Hepatocyte (in vitro differentiated cells): ENCODE measurements around the gene IQCM. TPM values are rescaled to one million over a fixed set of nuclear protein-coding genes. Genes with fewer than 3 reads are reported as not detected.

Experiments
- DNase-seq: peaks from one replicate; pipeline ENCODE4 v3.0.0-alpha.2; 2016; ENCODE audit warnings: low spot score
- H2AFZ ChIP-seq: fragments of 200-600 bp; sonication (generic); 2 replicates; pipeline ENCODE4 v1.6.0; 2016; ENCODE audit warnings: antibody characterized with exemption, mild to moderate bottlenecking
- H3K27ac ChIP-seq: fragments of 200-600 bp; sonication (generic); 2 replicates; pipeline ENCODE4 v1.5.1; 2016; ENCODE audit warnings: mild to moderate bottlenecking
- H3K27me3 ChIP-seq: fragments of 200-600 bp; sonication (generic); 2 replicates; pipeline ENCODE4 v1.6.1; 2016
- H3K36me3 ChIP-seq: fragments of 200-600 bp; sonication (generic); replicated peaks from 2 replicates; pipeline ENCODE4 v1.5.1; 2016; ENCODE audit warnings: low read depth; ENCODE audit not compliant: insufficient read depth
- H3K4me1 ChIP-seq: fragments of 200-600 bp; sonication (generic); 2 replicates; pipeline ENCODE4 v1.5.1; 2016; ENCODE audit warnings: mild to moderate bottlenecking, moderate library complexity; ENCODE audit not compliant: insufficient read depth
- H3K4me2 ChIP-seq: fragments of 200-600 bp; sonication (generic); 2 replicates; pipeline ENCODE4 v1.6.0; 2016
- H3K4me3 ChIP-seq: fragments of 200-600 bp; sonication (generic); 2 replicates; pipeline ENCODE4 v1.5.1; 2016; ENCODE audit warnings: mild to moderate bottlenecking
- H3K79me2 ChIP-seq: fragments of 200-600 bp; sonication (generic); 2 replicates; pipeline ENCODE4 v1.6.0; 2017; ENCODE audit warnings: mild to moderate bottlenecking
- H3K9me2 ChIP-seq: fragments of 200-600 bp; sonication (generic); replicated peaks from 2 replicates; pipeline ENCODE4 v1.6.0; 2017; ENCODE audit warnings: mild to moderate bottlenecking; ENCODE audit not compliant: insufficient read depth
- H3K9me3 ChIP-seq: fragments of 200-600 bp; sonication (generic); 2 replicates; pipeline ENCODE4 v1.5.1; 2016; ENCODE audit warnings: low read depth, mild to moderate bottlenecking
- H4K20me1 ChIP-seq: fragments of 200-600 bp; sonication (generic); 2 replicates; pipeline ENCODE4 v1.6.0; 2016; ENCODE audit warnings: mild to moderate bottlenecking; ENCODE audit not compliant: insufficient read depth, poor library complexity, severe bottlenecking
- CTCF ChIP-seq: fragments of 200-600 bp; sonication (generic); IDR thresholded peaks from 2 replicates; pipeline ENCODE4 v1.5.1; 2016; ENCODE audit warnings: antibody characterized with exemption, mild to moderate bottlenecking; ENCODE audit not compliant: poor library complexity
- EZH2 ChIP-seq: fragments of 200-600 bp; sonication (generic); IDR thresholded peaks from 2 replicates; pipeline ENCODE4 v1.6.1; 2016; ENCODE audit warnings: antibody characterized with exemption, mild to moderate bottlenecking, borderline replicate concordance
- EZH2phosphoT487 ChIP-seq: fragments of 200-600 bp; sonication (generic); IDR thresholded peaks from one replicate; pipeline ENCODE4 v1.6.1; 2018; ENCODE audit warnings: antibody characterized with exemption, mild to moderate bottlenecking, low read depth, moderate library complexity; ENCODE audit not compliant: unreplicated experiment, severe bottlenecking
- WGBS: methylation state at CpG from one replicate; pipeline ENCODE4 v1.1.6; 2016; ENCODE audit warnings: low lambda C conversion rate; ENCODE audit errors: missing lambda C conversion rate; 5-methylcytosine and 5-hydroxymethylcytosine counted together
- polyA plus RNA-seq: library from polyadenylated mRNA; unstranded; fragments of >200 nt; fragmentation: Nextera tagmentation; extraction: Ambion mirVana; gene quantifications from 2 replicates; pipeline ENCODE4 v1.2.1, GENCODE V29; 2016
- total RNA-seq: library from RNA; depleted of rRNA; stranded (reverse); fragments of >200 nt; gene quantifications from 2 replicates; pipeline ENCODE4 v1.2.3, GENCODE V29; 2014

The IQCM gene
- total and polyA plus RNA-seq, 2 experiments from 2014 or later = 0.06 to 1.5 TPM

DNA sequence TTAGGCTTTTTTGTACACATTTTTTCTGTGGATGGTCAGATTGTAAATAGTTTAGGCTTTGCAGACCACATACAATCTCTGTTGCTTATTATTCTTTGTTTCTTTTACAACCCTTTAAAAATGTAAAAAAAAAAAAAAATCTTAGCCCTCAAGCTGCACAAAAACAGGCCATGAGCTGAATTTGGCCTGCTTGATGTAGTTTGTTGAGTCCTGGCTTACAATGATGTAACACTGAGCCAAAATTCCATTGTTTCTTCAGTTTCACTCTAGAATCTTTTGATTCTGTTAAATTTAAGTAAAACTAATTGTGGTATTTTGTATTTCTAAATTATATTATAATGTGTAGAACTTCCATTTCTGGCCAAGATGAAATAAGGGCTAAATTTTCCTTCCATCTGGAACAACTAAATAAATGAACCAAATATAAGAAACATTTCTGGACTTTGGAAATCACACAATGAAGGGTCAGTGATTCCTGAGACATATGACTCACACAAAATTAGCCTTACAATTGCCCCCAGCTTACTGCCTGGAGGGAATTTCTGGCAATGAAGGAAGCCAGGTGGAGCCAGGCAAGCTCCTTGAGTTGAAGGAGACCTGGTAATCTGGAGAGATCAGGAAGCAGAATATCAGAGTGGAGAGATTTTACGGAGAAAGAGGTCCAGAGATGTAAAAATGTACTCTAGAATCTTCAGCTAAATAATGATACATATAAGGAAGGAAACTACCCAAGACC, 29.8 kb downstream of the IQCM start:
- Histone ChIP-seq H3K27me3 (no peaks in the 10 kb centered on the region), H4K20me1 (no peaks in the 10 kb centered on the region), H3K9me3 (no peaks in the 10 kb centered on the region), H3K4me1 (no peaks in the 10 kb centered on the region), H2AFZ (no peak overlapping the region), H3K79me2 (no peaks in the 10 kb centered on the region), H3K4me3 (no peak overlapping the region), H3K9me2 (no peaks in the 10 kb centered on the region), H3K36me3 (no peaks in the 10 kb centered on the region), H3K27ac (no peak overlapping the region), H3K4me2 (no peak overlapping the region)
- 75% methylated on average over 1 of the region's 1 CpG for WGBS
- no peak for DNase-seq
- TF ChIP-seq EZH2 (no peak), CTCF (no peak), EZH2phosphoT487 (no peak)

DNA sequence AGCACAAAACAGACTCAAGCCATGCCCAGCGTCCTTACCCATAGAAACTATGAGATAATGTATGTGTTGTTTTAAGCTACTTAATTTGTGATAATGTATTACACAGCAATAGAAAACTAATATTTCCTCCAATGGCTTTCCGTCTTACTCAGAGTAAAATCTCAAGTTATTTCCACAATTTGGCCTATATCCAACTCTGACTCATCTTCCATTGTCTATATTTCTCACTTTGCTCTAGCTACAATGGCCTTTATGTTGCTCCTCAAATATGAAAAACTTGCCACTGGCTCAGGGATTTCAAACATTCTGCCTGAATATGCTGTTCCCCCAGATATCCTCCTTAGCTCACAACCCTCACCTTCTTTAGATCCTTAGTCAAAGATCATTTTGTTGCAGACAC, 31.6 kb downstream of the IQCM start:
- H4K20me1 ChIP-seq = no peaks in the 10 kb centered on the region
- no peak overlapping the region for H3K4me3 ChIP-seq
- no peak overlapping the region for H3K4me2 ChIP-seq
- H3K9me2 ChIP-seq = no peaks in the 10 kb centered on the region
- no peaks in the 10 kb centered on the region for H3K79me2 ChIP-seq
- no peak for TF ChIP-seq EZH2phosphoT487
- no peak for TF ChIP-seq CTCF
- TF ChIP-seq EZH2 = no peak
- no peak for DNase-seq
- no peaks in the 10 kb centered on the region for H3K27me3 ChIP-seq
- no peak overlapping the region for H2AFZ ChIP-seq
- no peak overlapping the region for H3K27ac ChIP-seq
- no peaks in the 10 kb centered on the region for H3K4me1 ChIP-seq
- no peaks in the 10 kb centered on the region for H3K9me3 ChIP-seq
- WGBS = 91% methylated on average over 2 of the region's 2 CpGs
- H3K36me3 ChIP-seq = no peaks in the 10 kb centered on the region

- Histone ChIP-seq H4K20me1 (no peaks in the 10 kb centered on the region), H2AFZ (no peak overlapping the region), H3K79me2 (no peaks in the 10 kb centered on the region), H3K27ac (no peak overlapping the region), H3K9me2 (no peaks in the 10 kb centered on the region), H3K9me3 (no peaks in the 10 kb centered on the region), H3K27me3 (no peaks in the 10 kb centered on the region), H3K4me3 (no peak overlapping the region), H3K4me1 (no peaks in the 10 kb centered on the region), H3K4me2 (no peak overlapping the region), H3K36me3 (no peaks in the 10 kb centered on the region)
- WGBS = 78% methylated on average over 3 of the region's 3 CpGs
- no peak for DNase-seq
- TF ChIP-seq CTCF = no peak
Measured at GRCh38 chr4:149781150-149781549, 34.5 kb downstream of the IQCM start.

- H3K4me2 ChIP-seq = no peak overlapping the region
- TF ChIP-seq EZH2 (no peak), EZH2phosphoT487 (no peak), CTCF (no peak)
- 86% methylated on average over 2 of the region's 2 CpGs for WGBS
- no peaks in the 10 kb centered on the region for H3K27me3 ChIP-seq
- H3K27ac ChIP-seq = no peak overlapping the region
- H3K36me3 ChIP-seq = no peaks in the 10 kb centered on the region
- H3K4me1 ChIP-seq = no peaks in the 10 kb centered on the region
- H3K4me3 ChIP-seq = no peak overlapping the region
- H3K79me2 ChIP-seq = no peaks in the 10 kb centered on the region
- H3K9me3 ChIP-seq = no peaks in the 10 kb centered on the region
- no peaks in the 10 kb centered on the region for H3K9me2 ChIP-seq
- H2AFZ ChIP-seq = no peak overlapping the region
- no peaks in the 10 kb centered on the region for H4K20me1 ChIP-seq
- no peak for DNase-seq
Measured at GRCh38 chr4:149768477-149768876, 47.2 kb downstream of the IQCM start.
